Measurements from ENCODE around the gene WDR75. TPM values are rescaled to one million over a fixed set of nuclear protein-coding genes. Genes with fewer than 3 reads are reported as not detected.
A peak's percentile ranks its signal among the peaks of the same experiment; 100 is the strongest.

WDR75 gene
- 34.3 and 49.8 TPM in 2 replicates for total RNA-seq (ENCODE audit: low replicate concordance)
- long read RNA-seq, transcript WDR75-201 (21 exons, 2,701 nt), result major isoform, 111 of 137 reads
- long read RNA-seq, partial matches to known transcripts, result 13 of 137 reads
- long read RNA-seq, other reads (novel, unspliced or antisense), result 9 of 137 reads

GRCh38 chr2:189440947-189441708 is at the start of gene WDR75:
WDR75 (plus strand) TSS chr2:189441474; CDS start chr2:189441493, 19 bp downstream.
- H3K27me3 Mint-ChIP-seq, result no peaks in the 10 kb centered on the region
- H3K9me3 Mint-ChIP-seq, result no peaks in the 10 kb centered on the region
- TF ChIP-seq, protein P1, sequence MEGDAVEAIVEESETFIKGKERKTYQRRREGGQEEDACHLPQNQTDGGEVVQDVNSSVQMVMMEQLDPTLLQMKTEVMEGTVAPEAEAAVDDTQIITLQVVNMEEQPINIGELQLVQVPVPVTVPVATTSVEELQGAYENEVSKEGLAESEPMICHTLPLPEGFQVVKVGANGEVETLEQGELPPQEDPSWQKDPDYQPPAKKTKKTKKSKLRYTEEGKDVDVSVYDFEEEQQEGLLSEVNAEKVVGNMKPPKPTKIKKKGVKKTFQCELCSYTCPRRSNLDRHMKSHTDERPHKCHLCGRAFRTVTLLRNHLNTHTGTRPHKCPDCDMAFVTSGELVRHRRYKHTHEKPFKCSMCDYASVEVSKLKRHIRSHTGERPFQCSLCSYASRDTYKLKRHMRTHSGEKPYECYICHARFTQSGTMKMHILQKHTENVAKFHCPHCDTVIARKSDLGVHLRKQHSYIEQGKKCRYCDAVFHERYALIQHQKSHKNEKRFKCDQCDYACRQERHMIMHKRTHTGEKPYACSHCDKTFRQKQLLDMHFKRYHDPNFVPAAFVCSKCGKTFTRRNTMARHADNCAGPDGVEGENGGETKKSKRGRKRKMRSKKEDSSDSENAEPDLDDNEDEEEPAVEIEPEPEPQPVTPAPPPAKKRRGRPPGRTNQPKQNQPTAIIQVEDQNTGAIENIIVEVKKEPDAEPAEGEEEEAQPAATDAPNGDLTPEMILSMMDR (conservative IDR thresholded peaks at IDR 0.05), result peak; percentile 12
- peaks cover 9% of the 10 kb centered on the region for H3K4me1 Mint-ChIP-seq (ENCODE audit: unreplicated experiment)
- peak within 1 kb of the TSS; percentile 99 for H3K27ac Mint-ChIP-seq
- peak; percentile 88 for DNase-seq (ENCODE audit: extremely low spot score, unreplicated experiment)
- no peaks in the 10 kb centered on the region for H3K36me3 Mint-ChIP-seq
- H3K4me3 Mint-ChIP-seq, result no peak within 1 kb of the TSS

DNA sequence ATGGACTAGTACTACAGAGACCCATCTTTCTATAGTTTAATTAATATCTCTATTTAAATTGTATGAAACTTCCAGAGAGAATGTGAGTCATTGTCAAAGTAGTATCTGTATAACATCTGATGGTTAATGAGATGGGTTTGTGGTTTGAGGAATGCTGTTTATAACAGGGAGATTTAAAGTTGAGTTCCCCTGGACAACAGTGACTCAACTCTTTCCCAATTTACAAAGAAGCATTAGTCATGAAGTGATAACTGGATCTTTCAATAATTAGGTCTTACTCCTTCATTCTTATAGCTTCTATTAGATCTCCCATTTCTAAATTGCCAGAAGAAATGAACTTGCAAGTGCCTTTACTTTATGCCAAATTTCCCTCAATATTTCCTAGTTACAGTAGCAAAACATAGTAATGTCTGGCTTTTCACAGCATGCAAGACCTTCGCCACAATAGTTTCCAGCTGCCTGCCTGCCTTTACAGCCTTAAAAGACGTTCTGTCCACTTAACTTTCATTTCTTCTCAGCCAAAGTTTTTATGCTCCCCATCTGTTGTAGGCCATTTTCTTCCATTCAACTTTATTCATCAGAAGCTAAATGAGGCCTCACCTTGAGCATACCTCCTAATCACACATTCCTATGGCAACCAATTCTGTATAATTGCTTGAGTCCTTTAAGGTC is 47.7 kb upstream of the WDR75 start:
- H3K27ac Mint-ChIP-seq, result no peak overlapping the region
- peaks cover 10% of the 10 kb centered on the region for H3K9me3 Mint-ChIP-seq
- no peaks in the 10 kb centered on the region for H3K4me1 Mint-ChIP-seq (ENCODE audit: unreplicated experiment)
- H3K36me3 Mint-ChIP-seq, result no peaks in the 10 kb centered on the region
- H3K27me3 Mint-ChIP-seq, result peaks cover 15% of the 10 kb centered on the region
- no peak overlapping the region for H3K4me3 Mint-ChIP-seq
- DNase-seq (ENCODE audit: extremely low spot score, unreplicated experiment), result no peak
- TF ChIP-seq, protein P1 (conservative IDR thresholded peaks at IDR 0.05), result no peak

- Mint-ChIP-seq H3K9me3 (peaks cover 11% of the 10 kb centered on the region), H3K27me3 (peaks cover 15% of the 10 kb centered on the region), H3K4me1 (ENCODE audit: unreplicated experiment) (no peaks in the 10 kb centered on the region), H3K36me3 (no peaks in the 10 kb centered on the region), H3K27ac (no peak overlapping the region), H3K4me3 (no peak overlapping the region)
- DNase-seq (ENCODE audit: extremely low spot score, unreplicated experiment), result no peak
- TF ChIP-seq, protein P1 (conservative IDR thresholded peaks at IDR 0.05), result no peak
Observed at GRCh38 chr2:189394525-189394924, 46.7 kb upstream of the WDR75 start.

DNA sequence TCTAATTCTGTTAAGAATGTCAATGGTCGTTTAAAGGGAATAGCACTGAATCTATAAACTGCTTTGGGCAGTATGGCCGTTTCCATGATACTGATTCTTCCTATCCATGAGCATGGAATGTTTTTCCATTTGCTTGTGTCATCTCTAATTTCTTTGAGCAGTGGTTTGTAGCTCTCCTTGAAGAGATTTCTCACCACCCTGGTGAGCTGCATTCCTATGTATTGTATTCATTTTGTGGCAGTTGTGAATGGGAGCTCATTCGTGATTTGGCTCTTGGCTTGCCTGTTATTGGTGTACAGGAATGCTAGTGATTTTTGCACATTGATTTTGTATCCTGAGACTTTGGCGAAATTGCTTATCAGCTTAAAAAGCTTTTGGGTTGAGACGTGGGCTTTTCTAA is 38.3 kb upstream of the WDR75 start:
- peaks cover 13% of the 10 kb centered on the region for H3K4me1 Mint-ChIP-seq (ENCODE audit: unreplicated experiment)
- no peak overlapping the region for H3K4me3 Mint-ChIP-seq
- no peak for DNase-seq (ENCODE audit: extremely low spot score, unreplicated experiment)
- TF ChIP-seq, protein P1 (conservative IDR thresholded peaks at IDR 0.05), result no peak
- no peaks in the 10 kb centered on the region for H3K27me3 Mint-ChIP-seq
- no peak overlapping the region for H3K27ac Mint-ChIP-seq
- peaks cover 9% of the 10 kb centered on the region for H3K9me3 Mint-ChIP-seq
- no peaks in the 10 kb centered on the region for H3K36me3 Mint-ChIP-seq

- Mint-ChIP-seq H3K36me3 (no peaks in the 10 kb centered on the region), H3K27me3 (no peaks in the 10 kb centered on the region), H3K27ac (no peak overlapping the region), H3K4me1 (ENCODE audit: unreplicated experiment) (peaks cover 18% of the 10 kb centered on the region), H3K9me3 (peaks cover 5% of the 10 kb centered on the region), H3K4me3 (peak overlapping the region; percentile 57)
- DNase-seq (ENCODE audit: extremely low spot score, unreplicated experiment), result no peak
- TF ChIP-seq, protein P1 (conservative IDR thresholded peaks at IDR 0.05), result no peak
Observed at GRCh38 chr2:189406586-189407233, 34.6 kb upstream of the WDR75 start.

Data from type B pancreatic cell (in vitro differentiated cells).